Aortic smooth muscle cell (primary cell): ENCODE data around the gene TMEM131L. TPM values are rescaled to one million over a fixed set of nuclear protein-coding genes. Genes with fewer than 3 reads are reported as not detected.

Source experiments
- total RNA-seq: library from RNA; depleted of rRNA; stranded (reverse); fragments of >200 nt; gene quantifications from 2 replicates; pipeline ENCODE4 v1.2.3, GENCODE V29; 2014

TMEM131L gene
- 8.6 and 9.3 TPM in 2 replicates for total RNA-seq

GRCh38 chr4:153466081-153466948 lies at the start of gene TMEM131L:
Gene TMEM131L (plus strand): TSS chr4:153466360. CDS start chr4:153466398, 38 bp downstream.

GRCh38 chr4:153684182-153684970 lies 218.2 kb downstream of the TMEM131L start, which contains the start of gene TLR2:
Gene TLR2 (plus strand): TSS chr4:153684280. CDS start chr4:153702908, 18,628 bp downstream.

Other genes starting within 250 kb of the TMEM131L start
- gene MND1, start 121.7 kb upstream of the TMEM131L start, total RNA-seq: 5.1 and 6.9 TPM in 2 replicates
- gene TLR2, start 217.9 kb downstream of the TMEM131L start, total RNA-seq: under 0.01 TPM in 1 of 2 replicates, not detected in the other